SK-N-MC (cell line): ENCODE data around the gene NOS1AP.

ENCODE experiments used
- EZH2 ChIP-seq: fragments of 200-600 bp; sonication (generic); IDR thresholded peaks from one replicate; pipeline ENCODE4 v1.6.1; 2017; ENCODE audit warnings: antibody characterized with exemption
- FOXP2 ChIP-seq: optimal IDR thresholded peaks from 2 replicates; pipeline ENCODE3; 2011; ENCODE audit warnings: mild to moderate bottlenecking, moderate library complexity; ENCODE audit not compliant: insufficient read depth; ENCODE audit errors: extremely low read length, control extremely low read depth
- POLR2AphosphoS5 ChIP-seq: IDR thresholded peaks from 2 replicates; pipeline ENCODE4 v1.6.1; 2012; ENCODE audit warnings: mild to moderate bottlenecking, low read depth, low read length, borderline replicate concordance

DNA sequence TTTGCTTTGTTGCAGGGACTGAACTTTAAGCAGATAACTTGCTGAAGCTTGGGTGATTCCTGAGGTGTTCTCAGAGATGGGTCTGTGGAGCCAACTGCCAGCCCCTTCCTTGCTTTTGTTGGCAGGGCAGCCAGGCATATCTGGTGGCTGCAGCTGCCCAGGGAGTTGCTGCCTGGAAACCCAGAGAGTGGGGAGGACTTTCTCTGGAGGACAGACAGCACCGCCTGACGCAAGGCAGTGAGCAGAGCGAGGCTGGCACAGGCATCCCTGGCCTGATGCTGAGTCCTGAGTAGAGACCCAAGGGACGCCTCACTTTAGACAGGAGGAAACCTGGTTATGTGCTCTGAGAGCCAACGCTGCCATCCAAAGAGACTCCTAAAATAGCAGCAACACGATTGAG is 36.1 kb upstream of the NOS1AP start:
- no peak for TF ChIP-seq EZH2
- no peak for TF ChIP-seq POLR2AphosphoS5
- no peak for TF ChIP-seq FOXP2
